CD14-positive monocyte (primary cell): ENCODE results near the gene CDH4. TPM values are rescaled to one million over a fixed set of nuclear protein-coding genes. Genes with fewer than 3 reads are reported as not detected.

Source experiments
- DNase-seq, 3 donors: peaks; one replicate each; pipeline ENCODE4 v3.0.0-alpha.2; 2011 to 2022
- H2AFZ ChIP-seq: 2 replicates; pipeline ENCODE4 v1.6.0; 2012; ENCODE audit warnings: mild to moderate bottlenecking, low read depth, low read length, inconsistent platforms; ENCODE audit not compliant: insufficient read depth, poor library complexity, severe bottlenecking
- H3K27ac ChIP-seq, 2 donors: 1 replicate in 1 of 2; 2 replicates in 1 of 2; pipeline ENCODE4 v1.5.1; 2012 to 2013; ENCODE audit warnings: low read length in 2 of 2, control low read depth in 1 of 2, inconsistent platforms in 1 of 2, low read depth in 1 of 2, mild to moderate bottlenecking in 1 of 2
- H3K27me3 ChIP-seq, 2 donors: one replicate each; pipeline versions ENCODE4 v1.6.0 to v1.6.1; 2011 to 2013; ENCODE audit warnings: low read length in 2 of 2; ENCODE audit not compliant: control insufficient read depth in 2 of 2, insufficient read depth in 2 of 2
- H3K36me3 ChIP-seq, 2 donors: replicated peaks in 1 of 2; 1 replicate in 1 of 2; 2 replicates in 1 of 2; pipeline versions ENCODE4 v1.5.1 to v1.6.1; 2012 to 2013; ENCODE audit warnings: low read length in 2 of 2, control low read depth in 1 of 2, inconsistent platforms in 1 of 2, mild to moderate bottlenecking in 1 of 2; ENCODE audit not compliant: insufficient read depth in 2 of 2, control insufficient read depth in 1 of 2
- H3K4me1 ChIP-seq, 2 donors: 1 replicate in 1 of 2; 2 replicates in 1 of 2; pipeline versions ENCODE4 v1.5.1 to v1.6.1; 2012 to 2013; ENCODE audit warnings: low read length in 2 of 2, control low read depth in 1 of 2, inconsistent platforms in 1 of 2, mild to moderate bottlenecking in 1 of 2, moderate library complexity in 1 of 2; ENCODE audit not compliant: insufficient read depth in 2 of 2, control insufficient read depth in 1 of 2
- H3K4me2 ChIP-seq: replicated peaks from 2 replicates; pipeline ENCODE3; 2012; ENCODE audit warnings: low read length, moderate library complexity, mild to moderate bottlenecking; ENCODE audit not compliant: poor library complexity, severe bottlenecking; ENCODE audit errors: extremely low read depth
- H3K4me3 ChIP-seq, 3 experiments: fragments of 200-600 bp in 1 of 3; sonication (generic) in 1 of 3; replicated peaks in 1 of 3; 1 replicate in 2 of 3; 2 replicates in 1 of 3; pipeline ENCODE4 v1.5.1; 2011 to 2013; ENCODE audit warnings: low read length in 3 of 3, mild to moderate bottlenecking in 3 of 3, control low read depth in 2 of 3, low read depth in 2 of 3, inconsistent platforms in 1 of 3, moderate library complexity in 1 of 3
- H3K79me2 ChIP-seq: 2 replicates; pipeline ENCODE4 v1.6.0; 2012; ENCODE audit warnings: mild to moderate bottlenecking, control low read depth, inconsistent platforms, low read length, moderate library complexity; ENCODE audit not compliant: insufficient read depth
- H3K9ac ChIP-seq: 2 replicates; pipeline ENCODE4 v1.6.0; 2017; ENCODE audit warnings: low read length, mild to moderate bottlenecking; ENCODE audit not compliant: insufficient read depth, poor library complexity, severe bottlenecking
- H3K9me3 ChIP-seq, 2 donors: replicated peaks in 1 of 2; 1 replicate in 1 of 2; 2 replicates in 1 of 2; pipeline versions ENCODE4 v1.5.1 to v1.6.1; 2012 to 2013; ENCODE audit warnings: low read length in 2 of 2, control low read depth in 1 of 2; ENCODE audit not compliant: control insufficient read depth in 1 of 2, insufficient read depth in 1 of 2
- H4K20me1 ChIP-seq: 2 replicates; pipeline ENCODE4 v1.6.0; 2012; ENCODE audit warnings: mild to moderate bottlenecking, low read length, control low read depth, moderate library complexity; ENCODE audit not compliant: insufficient read depth
- H3K27ac Mint-ChIP-seq, 7 donors: one replicate each; pipeline ENCODE4 v1.8.0; 2020; ENCODE audit warnings: mild to moderate bottlenecking in 7 of 7, mixed read lengths in 7 of 7, moderate library complexity in 6 of 7, inconsistent platforms in 2 of 7
- H3K27me3 Mint-ChIP-seq, 3 donors: one replicate each; pipeline ENCODE4 v1.8.0; 2021 to 2022; ENCODE audit warnings: low read depth in 3 of 3, mild to moderate bottlenecking in 3 of 3, mixed read lengths in 3 of 3, moderate library complexity in 3 of 3, inconsistent platforms in 1 of 3
- H3K36me3 Mint-ChIP-seq, 2 donors: one replicate each; pipeline ENCODE4 v1.8.0; 2020; ENCODE audit warnings: mixed read lengths in 2 of 2, inconsistent platforms in 1 of 2, mild to moderate bottlenecking in 1 of 2
- H3K4me1 Mint-ChIP-seq: one replicate; pipeline ENCODE4 v1.8.0; 2020; ENCODE audit warnings: mild to moderate bottlenecking, mixed read lengths
- H3K4me3 Mint-ChIP-seq, 2 donors: one replicate each; pipeline ENCODE4 v1.8.0; 2020; ENCODE audit warnings: mild to moderate bottlenecking in 2 of 2, mixed read lengths in 2 of 2, moderate library complexity in 1 of 2
- H3K9me3 Mint-ChIP-seq, 7 donors: one replicate each; pipeline ENCODE4 v1.8.0; 2020 to 2022; ENCODE audit warnings: mixed read lengths in 7 of 7, mild to moderate bottlenecking in 6 of 7, moderate library complexity in 6 of 7, inconsistent platforms in 2 of 7
- WGBS: methylation state at CpG from one replicate; pipeline ENCODE4 v1.1.5; 2013; ENCODE audit warnings: missing lambda C conversion rate; ENCODE audit not compliant: insufficient coverage; 5-methylcytosine and 5-hydroxymethylcytosine counted together
- intact Hi-C, 2 donors: fragments of 100-400 bp; cut with micrococcal nuclease; formaldehyde crosslinking; loops; one replicate each; pipeline versions ENCODE4 v1.15.0 to v1.15.1; 2023
- polyA plus RNA-seq, 3 donors: library from polyadenylated mRNA; depleted of rRNA in 1 of 3; unstranded in 2 of 3; stranded (reverse) in 1 of 3; fragments of 300-500 nt in 2 of 3; fragments of >200 nt in 1 of 3; fragmentation: Illumina TruSeq in 2 of 3; gene quantifications; 1 replicate in 2 of 3; 2 replicates in 1 of 3; pipeline ENCODE4 v1.2.3, GENCODE V29; 2012 to 2021
- TF ChIP-seq, protein P1 (sequence below): fragments of 200-600 bp; IDR thresholded peaks from one replicate; pipeline ENCODE4 v1.8.0; 2022; ENCODE audit warnings: antibody characterized with exemption, mild to moderate bottlenecking

The CDH4 gene
- polyA plus RNA-seq, 3 donors: not detected

DNA sequence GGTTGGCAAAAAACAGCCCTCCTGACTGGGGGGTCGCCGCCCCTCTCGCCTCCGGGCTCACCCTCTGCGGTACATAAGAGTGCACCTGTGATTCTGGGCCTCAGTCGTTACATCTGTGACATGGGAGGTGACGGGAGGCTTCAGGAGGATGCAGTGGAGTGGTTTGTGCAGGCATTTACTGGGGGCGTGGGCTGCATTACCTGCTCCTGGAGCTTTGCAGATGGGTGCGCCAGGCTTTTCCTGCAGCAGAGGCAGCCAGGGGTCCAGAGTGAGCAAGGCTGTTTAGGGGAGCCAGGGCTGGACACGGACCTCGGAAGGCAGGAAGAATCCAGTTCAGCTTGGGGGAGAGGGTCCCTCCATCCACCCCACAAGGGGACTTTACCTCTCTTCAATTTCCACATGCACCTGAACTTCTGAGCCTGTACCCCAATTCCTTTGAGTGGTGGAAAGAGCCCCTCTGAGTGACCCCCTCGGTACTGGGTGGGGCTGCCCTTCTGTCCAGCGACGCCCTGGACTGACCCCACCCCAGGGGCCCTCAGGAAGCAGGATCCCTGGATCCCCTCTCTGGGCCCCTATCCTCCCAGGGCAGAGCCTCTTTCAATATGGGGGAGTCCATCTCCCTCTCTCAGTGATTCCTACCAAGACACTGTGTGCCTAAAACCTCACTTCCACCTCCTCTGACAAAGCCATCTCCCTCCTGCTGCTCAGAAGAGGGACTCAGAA lies 679.6 kb downstream of the CDH4 start:
- no peaks in the 10 kb centered on the region for H4K20me1 ChIP-seq
- Mint-ChIP-seq H3K4me3 (no peak overlapping the region), H3K9me3 (peaks cover 2 to 25% (median 13%) of the 10 kb centered on the region in 7 donors), H3K27ac (no peak overlapping the region), H3K36me3 (no peaks in the 10 kb centered on the region), H3K4me1 (no peaks in the 10 kb centered on the region), H3K27me3 (peaks cover 0 to 1% (median 0%) of the 10 kb centered on the region in 3 donors)
- peaks cover 0 to 65% of the 10 kb centered on the region in 2 donors for H3K9me3 ChIP-seq
- H3K27ac ChIP-seq: no peak overlapping the region
- H3K4me3 ChIP-seq: no peak overlapping the region
- H3K4me2 ChIP-seq: no peak overlapping the region
- no peaks in the 10 kb centered on the region for H3K27me3 ChIP-seq
- no peak overlapping the region for H3K9ac ChIP-seq
- H3K36me3 ChIP-seq: no peaks in the 10 kb centered on the region
- WGBS: 92% methylated on average over 12 of the region's 14 CpGs
- DNase-seq: no peak
- no peaks in the 10 kb centered on the region for H3K4me1 ChIP-seq
- no peak overlapping the region for H2AFZ ChIP-seq
- no peaks in the 10 kb centered on the region for H3K79me2 ChIP-seq
- intact Hi-C loops: no loop called here
- TF ChIP-seq, protein P1, sequence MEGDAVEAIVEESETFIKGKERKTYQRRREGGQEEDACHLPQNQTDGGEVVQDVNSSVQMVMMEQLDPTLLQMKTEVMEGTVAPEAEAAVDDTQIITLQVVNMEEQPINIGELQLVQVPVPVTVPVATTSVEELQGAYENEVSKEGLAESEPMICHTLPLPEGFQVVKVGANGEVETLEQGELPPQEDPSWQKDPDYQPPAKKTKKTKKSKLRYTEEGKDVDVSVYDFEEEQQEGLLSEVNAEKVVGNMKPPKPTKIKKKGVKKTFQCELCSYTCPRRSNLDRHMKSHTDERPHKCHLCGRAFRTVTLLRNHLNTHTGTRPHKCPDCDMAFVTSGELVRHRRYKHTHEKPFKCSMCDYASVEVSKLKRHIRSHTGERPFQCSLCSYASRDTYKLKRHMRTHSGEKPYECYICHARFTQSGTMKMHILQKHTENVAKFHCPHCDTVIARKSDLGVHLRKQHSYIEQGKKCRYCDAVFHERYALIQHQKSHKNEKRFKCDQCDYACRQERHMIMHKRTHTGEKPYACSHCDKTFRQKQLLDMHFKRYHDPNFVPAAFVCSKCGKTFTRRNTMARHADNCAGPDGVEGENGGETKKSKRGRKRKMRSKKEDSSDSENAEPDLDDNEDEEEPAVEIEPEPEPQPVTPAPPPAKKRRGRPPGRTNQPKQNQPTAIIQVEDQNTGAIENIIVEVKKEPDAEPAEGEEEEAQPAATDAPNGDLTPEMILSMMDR: no peak

DNA sequence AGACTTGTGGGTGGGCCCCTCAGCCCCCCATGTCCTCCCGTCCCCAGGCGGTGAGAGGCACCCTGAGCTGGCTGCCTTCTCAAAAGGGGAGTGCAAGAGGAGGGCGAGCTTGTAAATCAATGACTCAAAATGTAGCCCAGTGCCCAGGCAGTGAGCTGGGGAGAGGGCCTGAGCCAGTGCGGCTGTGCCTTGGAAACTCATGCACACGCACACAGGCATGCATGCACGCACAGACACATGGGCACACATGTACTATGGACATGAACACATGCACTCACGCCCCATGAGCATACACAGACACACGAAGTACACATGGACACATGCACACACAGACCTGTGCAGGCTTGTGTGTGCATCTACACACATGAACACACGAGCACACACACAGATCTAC lies 680.1 kb downstream of the CDH4 start:
- WGBS: 89% methylated on average over 8 of the region's 9 CpGs
- Mint-ChIP-seq H3K27me3 (peaks cover 0 to 3% (median 0%) of the 10 kb centered on the region in 3 donors), H3K4me1 (no peaks in the 10 kb centered on the region), H3K9me3 (peaks cover 2 to 24% (median 11%) of the 10 kb centered on the region in 7 donors), H3K36me3 (no peaks in the 10 kb centered on the region), H3K4me3 (no peak overlapping the region), H3K27ac (peak overlapping the region in 1 of 7 donors; percentile 56)
- no peak overlapping the region for H3K4me3 ChIP-seq
- H2AFZ ChIP-seq: no peak overlapping the region
- intact Hi-C loops: no loop called here
- H4K20me1 ChIP-seq: no peaks in the 10 kb centered on the region
- TF ChIP-seq, protein P1: no peak
- H3K9ac ChIP-seq: no peak overlapping the region
- H3K4me2 ChIP-seq: no peak overlapping the region
- no peak overlapping the region for H3K27ac ChIP-seq
- peaks cover 0 to 60% of the 10 kb centered on the region in 2 donors for H3K9me3 ChIP-seq
- H3K36me3 ChIP-seq: no peaks in the 10 kb centered on the region
- H3K4me1 ChIP-seq: no peaks in the 10 kb centered on the region
- no peaks in the 10 kb centered on the region for H3K27me3 ChIP-seq
- H3K79me2 ChIP-seq: no peaks in the 10 kb centered on the region
- DNase-seq: no peak
